HG03432 (cell line): Measurements from ENCODE around the gene THOC2.
"Not testable (repeated sequence)": the region's sequence is repeated elsewhere in the genome, so short reads cannot be mapped to it uniquely, and the experiment has no call there.

ENCODE experiments used
- ATAC-seq: cut with Tn5 transposase; IDR thresholded peaks from one replicate; pipeline ENCODE4 v1.9.1; 2021; ENCODE audit warnings: mild to moderate bottlenecking, moderate library complexity; ENCODE audit not compliant: unreplicated experiment

THOC2 gene, protein sequence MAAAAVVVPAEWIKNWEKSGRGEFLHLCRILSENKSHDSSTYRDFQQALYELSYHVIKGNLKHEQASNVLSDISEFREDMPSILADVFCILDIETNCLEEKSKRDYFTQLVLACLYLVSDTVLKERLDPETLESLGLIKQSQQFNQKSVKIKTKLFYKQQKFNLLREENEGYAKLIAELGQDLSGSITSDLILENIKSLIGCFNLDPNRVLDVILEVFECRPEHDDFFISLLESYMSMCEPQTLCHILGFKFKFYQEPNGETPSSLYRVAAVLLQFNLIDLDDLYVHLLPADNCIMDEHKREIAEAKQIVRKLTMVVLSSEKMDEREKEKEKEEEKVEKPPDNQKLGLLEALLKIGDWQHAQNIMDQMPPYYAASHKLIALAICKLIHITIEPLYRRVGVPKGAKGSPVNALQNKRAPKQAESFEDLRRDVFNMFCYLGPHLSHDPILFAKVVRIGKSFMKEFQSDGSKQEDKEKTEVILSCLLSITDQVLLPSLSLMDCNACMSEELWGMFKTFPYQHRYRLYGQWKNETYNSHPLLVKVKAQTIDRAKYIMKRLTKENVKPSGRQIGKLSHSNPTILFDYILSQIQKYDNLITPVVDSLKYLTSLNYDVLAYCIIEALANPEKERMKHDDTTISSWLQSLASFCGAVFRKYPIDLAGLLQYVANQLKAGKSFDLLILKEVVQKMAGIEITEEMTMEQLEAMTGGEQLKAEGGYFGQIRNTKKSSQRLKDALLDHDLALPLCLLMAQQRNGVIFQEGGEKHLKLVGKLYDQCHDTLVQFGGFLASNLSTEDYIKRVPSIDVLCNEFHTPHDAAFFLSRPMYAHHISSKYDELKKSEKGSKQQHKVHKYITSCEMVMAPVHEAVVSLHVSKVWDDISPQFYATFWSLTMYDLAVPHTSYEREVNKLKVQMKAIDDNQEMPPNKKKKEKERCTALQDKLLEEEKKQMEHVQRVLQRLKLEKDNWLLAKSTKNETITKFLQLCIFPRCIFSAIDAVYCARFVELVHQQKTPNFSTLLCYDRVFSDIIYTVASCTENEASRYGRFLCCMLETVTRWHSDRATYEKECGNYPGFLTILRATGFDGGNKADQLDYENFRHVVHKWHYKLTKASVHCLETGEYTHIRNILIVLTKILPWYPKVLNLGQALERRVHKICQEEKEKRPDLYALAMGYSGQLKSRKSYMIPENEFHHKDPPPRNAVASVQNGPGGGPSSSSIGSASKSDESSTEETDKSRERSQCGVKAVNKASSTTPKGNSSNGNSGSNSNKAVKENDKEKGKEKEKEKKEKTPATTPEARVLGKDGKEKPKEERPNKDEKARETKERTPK (N-terminal part only)

DNA sequence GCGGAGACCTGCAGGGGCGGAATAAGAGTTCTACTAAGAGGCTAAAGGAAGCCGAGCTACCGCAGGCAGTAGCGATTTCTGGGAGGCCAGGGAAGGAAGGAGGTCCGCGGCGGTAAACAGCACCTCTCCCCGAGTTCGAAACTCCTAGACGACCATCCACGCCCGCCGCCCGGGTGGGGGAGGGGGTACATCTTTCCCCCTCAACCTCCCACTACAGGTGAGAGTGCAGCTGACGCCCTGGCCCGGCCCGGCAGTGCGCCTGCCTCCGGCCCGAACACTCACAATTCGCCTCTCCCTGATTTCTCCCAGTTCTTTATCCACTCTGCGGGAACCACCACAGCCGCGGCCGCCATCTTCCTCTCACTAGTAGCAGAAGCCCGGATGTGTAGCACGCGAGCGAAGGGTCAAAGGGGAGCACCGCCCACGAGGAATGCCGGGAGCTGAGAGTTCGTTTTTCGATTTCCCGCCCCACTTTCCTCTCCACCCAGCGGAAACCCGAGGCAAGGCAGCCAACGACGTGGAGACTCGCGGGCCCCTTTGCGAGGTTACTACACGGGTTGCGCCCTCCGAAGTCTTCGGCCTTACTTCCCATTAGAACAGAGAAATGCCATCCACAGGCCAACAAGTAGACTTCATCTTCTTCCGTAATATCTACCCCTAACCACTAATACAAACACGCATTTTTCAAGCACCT is at the start of gene THOC2:
Gene THOC2 (minus strand): TSS at position 383 of the 694 bp plus-strand sequence. CDS start 30 bp downstream, at position 353.
- peak; percentile 85 for ATAC-seq

DNA sequence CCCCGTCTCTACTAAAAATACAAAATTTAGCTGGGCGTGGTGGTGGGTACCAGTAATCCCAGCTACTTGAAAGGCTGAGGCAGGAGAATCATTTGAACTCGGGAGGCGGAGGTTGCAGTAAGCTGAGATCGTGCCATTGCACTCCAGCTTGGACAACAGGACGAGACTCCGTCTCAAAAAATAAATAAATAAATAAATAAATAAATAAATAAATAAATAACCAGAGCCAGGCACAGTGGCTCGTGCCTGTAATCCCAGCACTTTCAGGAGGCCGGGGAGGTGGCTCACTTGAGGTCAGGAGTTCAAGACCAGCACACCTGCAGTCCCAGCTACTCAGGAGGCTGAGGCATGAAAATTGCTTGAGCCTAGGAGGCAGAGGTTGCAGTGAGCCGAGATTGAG is 48.9 kb upstream of the THOC2 start:
- not testable (repeated sequence) for ATAC-seq

DNA sequence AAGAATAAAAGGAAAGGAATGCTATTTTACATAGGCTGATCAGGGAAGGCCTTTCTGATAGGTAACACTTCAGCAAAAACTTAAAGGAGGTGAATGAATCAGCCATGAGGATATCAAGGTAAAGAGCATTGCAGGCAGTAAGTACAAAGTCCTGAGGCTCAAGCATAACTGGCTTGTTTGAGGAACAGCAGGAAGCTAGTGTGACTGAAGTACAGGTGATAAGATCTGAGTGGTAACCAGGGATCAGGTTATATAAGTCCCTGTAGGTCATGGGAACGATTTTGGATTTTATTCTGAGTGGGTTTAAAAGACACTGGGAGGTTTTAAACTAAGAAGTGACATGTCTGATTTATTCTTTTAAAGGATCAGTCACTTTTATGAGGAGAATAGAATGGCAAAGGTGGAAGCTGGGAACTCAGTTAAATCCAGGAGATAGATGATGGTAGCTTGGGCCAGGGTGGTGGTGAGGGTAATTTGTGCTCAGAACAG is 47.1 kb upstream of the THOC2 start:
- no peak for ATAC-seq

DNA sequence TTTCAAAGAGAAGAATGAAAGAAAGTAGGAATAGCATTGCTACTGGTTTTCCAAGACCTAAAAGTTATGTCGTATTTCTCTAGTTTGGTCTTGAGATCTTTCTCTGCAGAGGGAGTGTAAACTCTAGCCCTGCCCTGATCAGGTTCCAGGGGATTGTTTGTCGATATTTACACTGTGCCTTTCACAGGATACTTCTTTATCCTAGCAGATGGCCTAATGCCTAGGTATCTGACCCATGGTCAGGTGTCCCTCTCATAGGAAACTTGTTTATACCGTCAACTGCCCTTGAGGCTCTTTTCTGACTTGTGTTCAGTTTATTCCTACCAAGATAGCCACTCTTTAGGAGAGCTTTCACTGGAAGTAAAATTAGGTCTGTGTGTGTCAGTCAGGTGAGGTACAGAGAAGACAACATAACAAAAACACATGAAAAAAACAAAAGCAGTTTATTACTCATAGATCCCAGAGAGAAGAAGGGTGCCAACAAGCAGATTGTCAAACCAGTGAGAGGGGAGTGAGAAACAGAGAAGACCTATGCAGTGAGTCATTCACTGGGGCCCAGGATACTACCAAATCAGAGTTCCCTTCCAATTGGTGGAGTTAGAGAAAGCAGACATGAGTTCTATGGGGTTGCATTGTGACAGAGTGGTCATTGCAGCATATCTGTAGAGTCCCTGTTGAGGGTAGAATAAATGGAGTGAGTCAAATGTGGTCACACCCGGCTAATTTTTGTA is 40.6 kb upstream of the THOC2 start:
- no peak for ATAC-seq

DNA sequence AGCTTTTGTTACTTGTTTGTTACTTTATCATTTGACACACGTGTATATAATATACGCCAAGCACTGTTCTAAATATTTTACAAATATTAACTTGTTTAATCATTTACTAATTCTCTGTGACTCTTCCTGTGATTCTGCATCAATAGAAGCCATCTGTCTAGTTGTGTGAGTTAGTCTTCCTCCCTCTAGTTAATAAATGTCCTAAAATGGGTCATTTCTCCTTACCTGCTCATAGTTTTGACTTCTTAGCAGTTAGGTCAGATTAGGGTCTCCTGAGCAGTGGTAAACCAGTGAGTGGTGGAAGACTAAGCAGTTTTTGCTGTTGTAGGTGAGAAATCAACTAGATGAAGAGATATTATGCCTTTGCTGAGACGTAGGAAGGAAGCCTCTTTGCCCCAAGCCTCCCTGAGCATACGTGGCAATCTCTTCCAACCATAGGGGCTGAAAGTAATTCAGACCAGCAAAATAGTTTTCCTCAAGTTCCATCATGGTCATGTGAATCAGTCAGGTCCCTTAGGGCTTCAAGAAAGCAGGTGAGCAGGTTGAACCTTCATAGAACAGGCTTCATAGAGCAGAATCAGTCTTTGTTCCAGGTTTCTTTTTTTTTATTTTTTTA is 38.7 kb upstream of the THOC2 start:
- ATAC-seq = peak; percentile 86

GRCh38 chrX:123764967-123765871 is 32.4 kb upstream of the THOC2 start:
- ATAC-seq = peak; percentile 95

GRCh38 chrX:123759849-123760248 is 27.0 kb upstream of the THOC2 start:
- not testable (repeated sequence) for ATAC-seq

GRCh38 chrX:123757794-123758193 is 24.9 kb upstream of the THOC2 start:
- ATAC-seq = not testable (repeated sequence)

- no peak for ATAC-seq
These were observed 23.5 kb upstream of the THOC2 start for GRCh38 chrX:123756320-123756719.

DNA sequence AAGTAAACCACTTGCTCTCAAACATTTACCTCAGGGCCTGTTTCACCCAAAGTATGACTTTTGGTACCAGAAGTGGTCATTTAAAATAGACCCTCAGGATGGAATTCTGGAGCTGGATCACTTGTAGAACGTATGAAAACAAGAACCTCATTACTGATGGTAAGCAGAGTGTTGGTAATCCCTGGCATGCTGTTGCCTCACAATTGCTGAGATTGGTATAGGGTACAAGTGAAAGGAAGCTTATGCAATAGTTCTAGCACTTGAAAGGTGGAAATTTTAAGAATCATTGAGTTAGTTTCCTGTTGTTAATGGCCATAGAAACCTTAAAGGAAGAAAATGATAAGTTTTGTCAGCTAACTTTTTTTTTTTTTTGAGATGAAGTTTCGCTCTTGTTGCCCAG is 22.3 kb upstream of the THOC2 start:
- no peak for ATAC-seq

- ATAC-seq = no peak
These were observed 21.0 kb upstream of the THOC2 start for GRCh38 chrX:123753656-123754350.

GRCh38 chrX:123749643-123750042 is 16.8 kb upstream of the THOC2 start:
- no peak for ATAC-seq

DNA sequence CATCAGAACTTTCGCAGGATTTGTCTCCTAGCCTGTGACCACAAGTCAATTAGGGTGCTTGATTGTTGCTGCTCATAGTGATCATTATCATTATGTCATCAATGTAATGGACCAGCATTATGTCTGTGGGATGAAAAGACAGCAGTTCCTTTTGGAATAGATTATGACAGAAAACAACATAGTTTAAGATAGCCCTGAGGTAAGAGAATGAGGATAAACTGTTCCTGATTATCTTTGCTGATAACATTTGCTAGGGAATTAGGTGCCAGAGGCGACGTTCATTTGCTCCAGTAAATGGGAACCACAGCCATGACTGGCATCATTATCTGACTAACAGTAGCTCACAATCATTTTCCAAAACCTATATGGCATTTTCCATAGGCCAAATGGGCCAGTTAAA is 12.7 kb upstream of the THOC2 start:
- ATAC-seq = no peak

- no peak for ATAC-seq
These were observed 10.5 kb upstream of the THOC2 start for GRCh38 chrX:123743312-123743711.

- ATAC-seq = no peak
These were observed 9.6 kb upstream of the THOC2 start for GRCh38 chrX:123742440-123742839.

GRCh38 chrX:123740536-123740935 is 7.7 kb upstream of the THOC2 start:
- no peak for ATAC-seq

GRCh38 chrX:123740006-123740405 is 7.2 kb upstream of the THOC2 start:
- no peak for ATAC-seq
